HT1080 (cell line): ENCODE measurements around the gene NFATC2. TPM values are rescaled to one million over a fixed set of nuclear protein-coding genes. Genes with fewer than 3 reads are reported as not detected.
"Not testable (repeated sequence)": the region's sequence is repeated elsewhere in the genome, so short reads cannot be mapped to it uniquely, and the experiment has no call there.

Source experiments
- DNase-seq: peaks from one replicate; pipeline ENCODE4 v3.0.0-alpha.2; 2015; ENCODE audit warnings: low read depth
- total RNA-seq: library from RNA; depleted of rRNA; stranded (reverse); fragments of >200 nt; shearing (Covaris generic); gene quantifications from 2 replicates; pipeline ENCODE4 v1.2.3, GENCODE V29; 2014

NFATC2 gene
- total RNA-seq, 1 experiment from 2014 or later = 0.23 TPM

DNA sequence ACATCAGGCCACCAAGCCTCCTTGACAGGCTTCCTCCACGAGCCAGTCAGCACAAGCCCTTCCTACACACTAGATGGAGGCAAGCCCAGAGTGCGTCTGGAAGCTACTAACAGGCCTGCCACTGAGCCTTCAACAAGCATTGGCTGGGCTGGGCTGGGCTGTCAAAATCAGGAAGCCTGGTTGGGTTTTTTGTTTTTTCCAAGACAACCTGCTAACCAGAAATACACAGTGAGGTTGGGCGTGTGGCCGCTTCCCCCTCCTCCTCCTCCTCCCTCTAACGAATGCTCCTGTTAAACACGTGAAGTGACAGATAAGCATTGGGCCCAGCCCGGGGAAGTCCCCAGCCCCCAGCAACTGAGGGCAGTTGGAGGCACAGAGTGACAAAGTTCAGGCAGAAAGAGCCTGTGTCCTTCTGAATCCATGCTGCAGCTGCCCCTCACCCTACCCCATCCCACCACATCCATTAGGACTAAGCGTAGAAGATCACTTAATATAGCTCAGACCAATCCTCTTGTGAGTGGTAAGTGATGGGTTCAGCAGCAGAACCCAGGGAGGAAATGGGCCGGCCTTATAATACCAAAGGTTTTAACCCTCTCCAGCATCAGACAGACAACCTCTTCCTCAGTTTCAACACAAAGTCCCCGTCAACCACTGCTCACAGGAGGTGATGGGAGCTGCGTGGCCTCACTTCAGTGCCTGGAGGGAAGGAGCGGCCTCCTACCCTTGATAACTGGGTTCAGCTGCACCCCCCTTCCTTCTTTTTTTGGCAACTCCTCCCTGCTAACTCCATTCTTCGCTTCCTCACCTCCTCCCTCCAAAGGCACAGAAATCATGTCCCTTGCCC lies 1.1 kb downstream of the NFATC2 start:
- DNase-seq = no peak

DNA sequence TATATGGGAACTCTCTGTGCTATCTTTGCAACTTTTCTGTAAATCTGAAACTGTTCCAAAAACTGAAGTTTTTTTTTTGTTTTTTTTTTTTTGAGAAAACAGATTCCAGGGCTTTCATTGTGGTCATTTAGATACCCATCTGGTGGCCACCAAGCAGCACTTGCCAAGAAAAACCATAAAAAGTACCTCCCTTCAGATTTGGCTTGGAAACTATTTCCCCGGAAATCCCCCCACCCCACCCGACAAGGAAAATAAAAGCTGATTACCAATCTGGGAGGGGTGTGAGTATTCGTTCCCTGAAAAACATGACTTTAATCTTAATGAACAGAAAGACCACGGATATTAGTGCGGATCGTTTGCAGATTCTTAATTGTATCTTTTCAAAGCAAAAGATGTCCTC lies 1.9 kb downstream of the NFATC2 start:
- DNase-seq = no peak

DNA sequence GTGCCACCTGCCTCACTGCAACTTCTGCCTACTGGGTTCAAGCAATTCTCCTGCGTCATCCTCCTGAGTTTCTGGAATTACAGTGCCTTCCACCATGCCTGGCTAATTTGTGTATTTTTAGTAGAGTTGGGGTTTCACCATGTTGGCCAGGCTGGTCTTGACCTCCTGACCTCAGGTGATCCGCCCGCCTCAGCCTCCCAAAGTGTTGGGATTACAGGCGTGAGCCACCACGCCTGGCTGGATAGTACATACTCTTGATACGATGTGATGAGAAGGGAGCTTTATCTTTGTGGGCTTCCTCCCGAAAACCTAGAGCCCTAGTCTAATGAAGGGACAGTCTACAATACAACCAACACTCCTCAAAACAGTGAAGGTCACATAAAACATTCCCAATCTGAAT lies 2.4 kb downstream of the NFATC2 start:
- not testable (repeated sequence) for DNase-seq

DNA sequence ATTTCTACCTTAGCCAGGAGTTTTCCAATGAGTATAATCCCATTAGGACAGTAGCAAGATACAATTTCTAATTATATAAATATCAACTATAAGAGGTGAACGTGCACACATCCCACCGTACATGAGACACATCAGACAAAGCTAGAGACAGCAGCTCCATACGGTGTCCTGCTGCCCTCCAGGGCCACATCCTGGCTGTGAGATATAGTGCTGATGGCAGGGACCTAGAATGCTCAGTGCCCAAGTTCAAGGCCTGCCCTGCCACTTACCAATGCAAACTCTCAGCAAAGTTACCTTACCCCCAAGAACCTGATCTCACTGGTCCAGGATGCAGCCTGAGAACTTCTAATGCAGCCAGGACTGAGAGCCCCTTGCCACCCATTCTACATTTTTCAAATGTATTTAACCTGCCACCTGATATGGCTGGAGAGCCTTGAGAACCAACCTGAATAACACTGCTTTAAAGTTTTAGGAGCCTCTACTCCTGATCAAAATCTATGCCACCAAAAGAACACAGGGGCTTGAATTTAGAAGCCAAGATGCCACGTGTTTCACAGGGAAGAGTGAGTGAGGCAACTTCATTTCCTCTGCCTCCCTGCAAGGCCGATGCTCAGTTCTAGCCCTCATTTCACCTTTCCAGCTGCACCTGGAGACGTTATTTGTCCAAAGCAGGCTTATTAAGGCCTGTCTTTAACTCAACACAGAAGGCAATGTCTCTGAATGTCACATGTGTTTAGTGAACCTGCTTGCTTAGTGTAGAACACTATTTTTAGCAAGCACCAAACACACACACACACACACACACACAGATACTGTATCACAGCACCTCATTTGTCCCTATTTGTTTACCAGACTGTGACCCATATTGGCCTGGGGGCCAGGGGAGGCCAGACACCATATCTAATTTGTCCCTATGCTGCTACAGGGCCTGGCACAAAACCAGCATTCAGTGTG lies 6.1 kb downstream of the NFATC2 start:
- DNase-seq = no peak

DNA sequence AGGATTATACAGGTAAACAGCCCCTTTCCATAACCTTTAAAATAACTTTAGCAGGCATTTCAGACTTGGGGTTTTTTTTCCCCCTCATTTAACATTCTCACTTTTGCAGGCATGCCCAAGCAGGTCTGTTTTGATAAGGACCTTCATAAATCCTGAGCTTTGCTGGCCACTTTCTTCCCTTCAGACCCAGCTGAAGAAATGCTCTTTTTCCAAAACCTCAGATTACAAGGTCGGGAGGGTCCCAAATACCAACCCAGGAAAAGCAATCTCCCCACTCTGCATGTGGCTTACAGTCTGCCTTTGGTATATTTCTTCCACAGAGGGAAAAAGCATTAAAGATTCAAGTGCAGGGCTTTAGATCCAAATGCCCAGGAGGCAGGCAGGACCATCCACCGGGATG lies 6.8 kb downstream of the NFATC2 start:
- no peak for DNase-seq

DNA sequence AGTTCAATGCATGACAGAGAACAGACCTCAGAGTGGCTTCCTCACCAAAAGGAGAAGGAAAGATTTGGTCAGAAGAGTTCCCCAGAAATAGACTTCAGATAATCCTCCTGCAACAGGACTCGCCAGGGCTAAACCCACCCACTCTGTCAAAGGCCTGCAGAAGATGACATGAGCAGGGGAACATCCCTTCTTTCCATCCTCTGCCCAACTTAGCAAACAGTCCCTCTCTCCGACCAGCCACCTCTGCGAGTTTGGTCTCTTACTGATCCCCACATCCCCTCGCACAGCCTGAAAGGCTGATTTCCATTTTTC lies 7.5 kb downstream of the NFATC2 start:
- DNase-seq = no peak

DNA sequence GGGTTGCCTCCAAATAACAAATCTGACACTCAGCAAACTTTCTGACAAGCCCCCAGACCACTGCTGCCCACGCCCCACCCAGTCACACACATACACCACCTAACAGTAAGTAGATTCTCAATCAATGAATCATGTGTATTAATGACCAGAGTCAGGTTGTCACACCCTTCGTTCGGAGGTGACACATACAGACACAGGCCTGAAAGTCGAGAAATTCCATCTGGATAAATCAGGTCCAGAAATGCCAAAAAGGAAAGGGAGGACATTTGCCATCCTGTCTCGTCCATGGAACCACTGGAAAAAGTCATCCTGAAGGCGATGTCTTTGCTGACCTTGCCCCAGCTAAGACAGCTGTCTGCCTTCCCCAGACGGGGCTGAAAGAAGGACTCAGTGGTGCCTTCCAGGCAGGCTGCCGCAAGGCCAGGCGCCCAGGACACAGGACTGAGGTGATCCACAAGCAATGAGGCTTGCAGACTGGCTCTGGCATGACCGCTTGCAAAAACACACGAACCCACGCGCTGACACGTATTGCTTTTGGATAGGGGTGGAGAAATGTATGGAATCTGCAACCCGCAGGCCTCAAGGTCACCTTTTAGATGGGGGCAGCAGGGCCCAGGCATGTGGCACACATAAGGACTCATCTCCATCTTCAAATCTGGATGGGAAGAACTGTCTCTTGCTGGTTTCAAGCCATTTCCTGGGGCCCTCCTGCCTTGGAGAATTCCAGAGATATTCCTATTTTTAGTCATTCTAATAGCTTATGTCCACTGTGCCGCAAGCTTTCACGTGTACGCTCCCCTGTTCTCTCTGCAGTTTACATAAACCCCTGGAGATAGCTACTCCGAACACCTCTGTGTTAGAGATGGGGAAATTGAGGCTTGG lies 9.0 kb downstream of the NFATC2 start:
- DNase-seq = peak; percentile 61

DNA sequence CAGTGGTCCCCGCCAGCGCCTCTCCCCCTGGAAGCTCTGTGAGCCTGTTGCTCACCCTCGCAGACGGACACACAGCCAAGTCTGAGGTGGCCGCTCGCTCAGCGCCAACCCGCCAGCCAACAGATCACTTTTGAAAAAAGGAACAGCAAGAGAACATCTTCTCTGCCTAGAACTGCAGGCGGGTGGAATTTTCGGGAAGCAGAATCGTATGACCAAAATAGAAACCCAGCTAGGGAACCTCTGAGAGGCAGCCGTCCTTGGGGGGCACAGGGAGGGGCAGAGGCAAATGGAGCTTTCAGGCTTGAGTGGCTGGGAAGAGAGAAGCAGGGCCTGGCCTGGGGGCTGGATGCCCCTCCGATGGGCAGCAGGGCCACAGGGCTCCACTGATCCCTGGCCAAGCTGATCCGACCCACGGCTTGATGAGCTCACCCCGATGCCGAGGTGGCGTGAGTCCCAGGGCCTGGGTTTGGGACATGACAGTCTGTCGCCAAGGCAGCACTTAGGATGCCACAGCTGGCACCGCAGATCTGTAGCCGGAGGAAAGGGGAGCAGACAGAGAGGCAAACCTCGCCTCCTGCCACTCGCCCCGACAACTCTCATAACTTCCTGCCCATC lies 9.8 kb downstream of the NFATC2 start:
- DNase-seq = no peak

DNA sequence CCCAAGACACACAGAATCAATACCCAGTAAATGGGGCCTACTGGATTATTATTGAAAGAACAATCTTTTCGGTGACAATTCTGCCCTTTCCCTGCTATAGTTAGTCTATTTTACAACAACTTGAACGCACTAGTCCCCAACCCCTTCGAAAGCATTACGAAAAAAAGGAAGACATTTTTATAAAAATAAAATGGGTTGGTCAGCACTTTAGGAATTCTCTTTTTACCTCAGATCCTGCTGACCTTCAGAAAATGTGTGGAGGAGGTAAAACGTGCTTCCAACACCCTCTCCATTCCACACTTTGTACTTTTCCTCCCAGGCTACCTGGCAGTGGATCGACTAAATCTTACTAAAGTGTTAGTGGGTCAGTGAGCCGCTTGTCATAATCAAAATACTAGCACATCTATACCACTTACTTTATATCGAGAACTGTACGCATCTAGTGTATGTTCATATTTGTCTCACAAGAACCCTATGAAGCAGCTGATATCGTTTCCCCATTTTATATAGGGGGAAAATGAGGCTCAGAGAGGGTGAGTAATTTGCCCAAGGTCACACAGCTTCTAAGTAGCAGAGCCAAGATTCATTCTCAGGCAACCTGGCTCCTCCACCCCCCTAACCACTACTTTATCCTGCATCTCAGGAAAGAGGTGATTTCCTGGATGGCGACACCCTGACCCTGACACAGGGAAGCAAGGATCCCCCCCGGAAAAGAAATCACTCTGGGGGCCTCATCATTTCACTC lies 10.6 kb downstream of the NFATC2 start:
- DNase-seq = no peak

DNA sequence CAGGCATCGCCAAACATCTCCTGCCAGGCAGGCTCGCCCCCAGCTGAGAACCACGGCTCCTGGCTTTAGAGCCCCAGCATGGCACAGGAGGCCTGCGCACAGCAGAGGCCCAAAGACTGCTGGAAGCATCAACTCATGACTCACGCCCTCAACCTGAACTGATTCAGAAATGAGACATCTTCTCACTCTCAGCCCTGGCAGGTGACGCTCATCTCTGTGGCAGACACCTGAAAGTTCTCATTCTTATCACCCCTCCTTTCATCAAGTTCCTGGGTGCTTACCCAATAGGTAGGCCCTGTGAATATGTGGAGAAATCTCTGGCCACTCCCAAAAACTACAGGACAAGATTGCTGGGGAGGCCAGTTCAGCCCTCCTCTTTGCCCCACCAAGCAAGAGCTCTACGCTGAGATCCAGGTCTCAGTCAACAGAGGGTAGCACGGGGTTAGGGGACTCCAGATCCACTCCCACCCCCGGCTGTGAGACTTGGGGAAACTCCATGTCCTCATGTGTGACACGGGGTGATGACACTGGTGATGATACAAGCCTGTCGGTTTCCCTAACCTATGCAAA lies 11.3 kb downstream of the NFATC2 start:
- peak; percentile 54 for DNase-seq

DNA sequence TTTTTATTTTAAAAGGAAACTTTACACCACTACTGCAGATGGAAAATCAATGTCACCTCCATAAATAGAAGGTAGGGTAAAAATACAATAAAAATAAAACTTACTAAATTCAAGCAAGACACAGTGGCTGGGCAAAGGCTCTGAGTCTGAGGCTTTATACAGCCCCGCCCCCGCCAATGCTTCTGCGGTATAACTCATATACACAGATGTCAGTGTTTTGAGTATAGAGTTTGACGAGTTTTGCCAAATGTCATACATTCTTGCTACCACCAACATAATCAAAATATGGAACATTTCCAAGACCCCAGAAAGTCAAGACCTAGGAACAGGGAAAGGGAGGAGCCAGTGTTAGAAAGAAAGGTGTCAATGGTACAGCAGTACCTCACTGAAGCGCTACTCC lies 12.8 kb downstream of the NFATC2 start:
- no peak for DNase-seq

DNA sequence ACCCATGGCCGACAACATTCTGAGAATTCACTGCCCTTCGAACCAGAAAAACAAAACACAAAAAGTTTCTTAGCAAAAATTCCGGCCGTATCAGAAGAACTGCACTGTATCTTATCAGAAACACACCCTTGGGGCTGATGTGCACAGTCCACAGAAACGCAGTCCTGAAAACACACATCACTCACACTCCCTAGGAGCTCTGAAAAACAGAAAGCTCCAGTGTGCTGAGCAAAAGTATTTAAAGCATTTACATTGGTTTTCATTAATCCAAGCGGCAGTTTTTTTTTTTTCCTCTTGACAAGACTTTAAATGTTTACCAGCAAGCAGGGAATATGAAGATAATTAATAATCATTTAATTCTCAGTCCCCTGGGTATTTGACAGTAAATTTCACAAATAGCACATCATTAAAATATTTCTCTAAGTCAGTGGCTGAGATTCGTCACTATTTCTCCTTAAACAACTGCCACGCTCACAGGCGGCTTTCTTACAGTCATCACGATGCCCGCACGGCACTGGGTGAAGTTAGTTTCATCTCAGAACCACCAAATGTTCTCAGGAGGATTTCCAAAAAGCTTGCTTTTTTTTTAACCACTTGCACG lies 13.3 kb downstream of the NFATC2 start:
- DNase-seq = no peak

DNA sequence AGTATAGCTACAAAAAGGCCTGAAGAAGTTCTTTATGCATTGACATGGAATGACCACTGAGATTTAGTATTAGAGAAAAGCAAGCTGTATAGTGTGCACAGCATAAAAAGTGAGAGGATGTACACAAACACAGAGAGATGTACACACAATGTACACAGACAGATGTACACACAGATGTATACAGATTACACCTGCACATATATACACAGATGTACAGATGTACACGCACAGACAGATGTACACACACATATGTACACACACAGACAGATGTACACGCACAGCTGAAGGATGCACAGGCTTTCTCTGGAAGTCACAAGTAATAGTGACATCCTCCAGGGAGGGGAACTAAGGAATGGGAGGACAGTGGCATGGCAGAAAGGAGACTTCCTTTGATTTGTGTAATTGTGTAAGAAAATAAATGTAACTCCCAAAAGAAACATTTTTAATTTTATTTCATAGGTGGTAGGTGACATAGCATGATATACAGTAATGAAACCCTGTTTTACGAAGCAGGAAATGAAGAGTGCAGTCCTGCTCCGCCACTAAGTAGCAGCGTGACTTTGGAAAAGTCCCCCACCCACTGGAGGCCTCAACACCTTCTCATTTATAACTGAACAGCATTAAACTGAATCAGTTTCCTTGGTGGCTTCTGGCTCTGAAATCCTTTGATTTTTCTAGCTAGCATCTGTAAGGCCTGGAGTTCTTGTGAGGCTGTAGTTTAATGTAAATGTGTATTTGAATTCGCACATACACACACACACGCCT lies 14.1 kb downstream of the NFATC2 start:
- no peak for DNase-seq

DNA sequence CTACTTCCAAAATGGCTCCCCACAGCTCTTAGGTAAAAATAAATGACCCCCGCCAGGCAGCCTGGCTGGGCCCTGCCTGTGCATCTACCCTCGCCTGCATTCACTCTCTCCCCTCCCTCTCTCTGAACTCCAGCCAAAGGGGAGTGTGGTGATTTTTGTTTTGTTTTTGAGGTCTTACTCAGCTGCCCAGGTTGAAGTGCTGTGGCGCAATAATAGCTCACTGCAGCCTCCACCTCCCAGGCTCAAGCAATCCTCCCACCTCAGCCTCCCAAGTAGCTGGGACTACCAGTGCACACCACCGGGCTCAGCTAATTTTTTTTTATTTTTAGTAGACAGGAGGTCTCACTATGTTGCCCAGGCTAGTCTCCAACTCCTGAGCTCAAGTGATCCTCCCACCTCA lies 15.8 kb downstream of the NFATC2 start:
- DNase-seq = no peak

DNA sequence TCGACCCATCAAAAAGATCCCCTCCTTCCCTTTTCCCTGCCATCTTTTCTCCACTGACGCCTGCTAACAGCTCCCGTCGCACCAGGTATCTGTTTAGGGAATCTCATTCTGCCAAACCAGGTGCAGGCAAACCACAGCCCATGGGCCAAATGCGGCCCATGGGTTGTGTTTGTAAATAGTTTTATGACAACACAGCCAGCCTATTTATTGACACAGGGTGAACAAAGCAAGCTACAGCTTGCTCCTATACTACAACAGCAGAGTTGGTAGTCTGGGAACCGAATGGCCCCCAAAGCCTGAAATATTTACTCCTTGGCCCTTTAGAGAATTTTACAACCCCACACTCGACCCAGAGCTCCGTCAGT lies 16.4 kb downstream of the NFATC2 start:
- DNase-seq = no peak

DNA sequence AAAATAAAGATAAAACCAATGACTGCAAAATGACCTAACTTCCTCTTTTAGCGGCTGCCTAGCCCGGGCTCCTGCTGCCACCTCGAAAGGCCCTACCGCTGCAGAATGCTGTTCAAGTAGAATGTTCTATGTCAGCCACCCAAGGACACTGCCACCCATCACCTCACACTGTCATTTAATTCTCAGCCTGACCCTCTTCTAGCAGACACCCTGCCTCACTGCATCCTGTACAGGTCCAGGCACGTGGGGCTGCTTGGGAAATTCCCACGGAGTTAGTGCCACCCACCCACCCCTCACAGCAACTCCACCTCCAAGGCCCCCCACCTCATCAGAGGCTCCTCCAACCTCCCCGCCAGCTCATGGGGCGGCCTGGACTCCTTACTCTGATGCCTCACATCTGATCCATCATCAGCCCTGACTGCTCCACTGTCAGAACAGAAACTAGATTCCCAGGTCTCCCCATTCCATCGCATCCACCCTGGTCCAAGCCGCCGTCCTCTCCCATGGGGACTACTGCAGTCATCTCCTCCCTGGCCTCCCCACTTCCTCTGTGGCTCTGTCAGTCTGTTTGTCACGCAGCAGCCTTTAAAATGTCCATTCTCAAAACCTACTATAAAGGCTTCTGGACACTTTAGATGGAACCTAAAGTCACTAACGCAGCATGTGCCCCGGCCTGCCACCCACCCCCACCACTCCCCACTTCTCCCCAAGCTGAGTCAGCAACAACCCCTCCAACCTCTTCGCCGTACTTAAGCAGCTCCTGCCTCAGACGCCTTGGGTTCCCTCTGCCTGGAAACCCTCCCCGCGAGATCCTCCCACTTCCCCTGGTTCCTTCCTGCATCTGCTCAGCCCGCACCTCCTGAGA lies 17.0 kb downstream of the NFATC2 start:
- DNase-seq = no peak

DNA sequence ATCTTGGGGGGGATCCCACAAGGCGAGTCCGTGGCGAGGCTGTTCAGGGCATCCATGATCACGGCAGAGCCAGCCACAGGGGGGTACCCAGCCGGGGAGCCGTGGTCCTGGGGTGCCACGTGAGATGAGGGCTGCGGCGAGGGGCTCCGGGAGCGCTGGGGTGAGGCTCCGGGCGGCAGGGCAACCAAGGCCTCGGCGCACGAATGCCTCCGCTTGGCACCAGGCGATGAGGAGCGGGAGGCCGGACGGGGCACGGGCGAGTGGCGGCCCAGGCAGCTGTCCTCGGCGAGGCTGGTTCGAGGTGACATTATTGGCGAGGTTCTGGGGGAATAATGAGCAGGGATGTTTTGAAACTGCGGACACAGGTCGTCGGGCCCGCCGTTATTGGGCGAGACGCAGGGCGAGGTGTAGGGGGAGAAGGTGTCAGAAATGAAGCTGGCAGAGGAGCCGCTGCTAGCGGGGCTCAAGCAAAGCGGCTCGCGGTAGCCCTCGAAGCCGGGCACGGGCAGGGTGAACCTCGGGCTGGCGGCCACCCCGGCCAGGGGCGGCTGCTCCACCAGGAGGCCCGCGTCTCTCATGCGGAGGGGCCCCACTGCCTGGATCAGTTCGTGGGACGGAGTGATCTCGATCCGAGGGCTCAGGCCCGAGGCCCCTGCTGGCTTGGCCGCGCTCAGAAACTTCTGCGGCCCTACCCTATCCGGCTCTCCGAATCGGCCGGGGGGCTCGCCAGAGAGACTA lies 19.1 kb downstream of the NFATC2 start:
- no peak for DNase-seq
